Measurements from ENCODE around the gene EPS8L2. TPM values are rescaled to one million over a fixed set of nuclear protein-coding genes. Genes with fewer than 3 reads are reported as not detected.
A peak's percentile ranks its signal among the peaks of the same experiment; 100 is the strongest.

Gene EPS8L2
- total RNA-seq, 1 experiment from 2014 or later, result 92.8 TPM

GRCh38 chr11:727859-728748, 22.1 kb downstream of the EPS8L2 start:
- Histone ChIP-seq H2BK12ac (ENCODE audit: insufficient read length, low read depth, low read length) (no peak overlapping the region), H3T11ph (ENCODE audit: low read length) (no peak overlapping the region), H3K9me3 (ENCODE audit: control insufficient read depth, low read depth, low read length) (no peaks in the 10 kb centered on the region), H3K27ac (ENCODE audit: insufficient read length, low read depth, low read length) (no peak overlapping the region), H3K4ac (ENCODE audit: low read depth, low read length) (no peak overlapping the region), H3K27me3 (ENCODE audit: insufficient read depth, low read length) (no peaks in the 10 kb centered on the region), H2BK120ac (ENCODE audit: low read depth, low read length, poor library complexity, severe bottlenecking) (no peak overlapping the region), H4K20me1 (ENCODE audit: control insufficient read depth, insufficient read depth, insufficient read length) (no peaks in the 10 kb centered on the region), H3K23me2 (ENCODE audit: insufficient read length, low read depth, low read length, poor library complexity, severe bottlenecking) (peaks cover 7% of the 10 kb centered on the region), H3K9ac (ENCODE audit: extremely low read depth, insufficient read length, low read length) (no peak overlapping the region), H3K4me1 (ENCODE audit: insufficient read depth, low read length) (no peaks in the 10 kb centered on the region), H3K79me1 (ENCODE audit: insufficient read depth, low read depth, low read length, poor library complexity, severe bottlenecking) (no peaks in the 10 kb centered on the region), H3K18ac (ENCODE audit: insufficient read length, low read depth, low read length) (no peak overlapping the region), H3K79me2 (ENCODE audit: insufficient read depth, low read length) (no peaks in the 10 kb centered on the region), H4K8ac (replicated peaks; ENCODE audit: insufficient read length, low read depth, low read length) (no peak overlapping the region), H4K5ac (ENCODE audit: insufficient read length, low read depth, low read length) (no peak overlapping the region), H3K56ac (ENCODE audit: insufficient read length, low read depth, low read length) (no peak overlapping the region), H2AFZ (ENCODE audit: low read length) (no peak overlapping the region), H3K23ac (ENCODE audit: insufficient read length, low read depth, low read length) (no peak overlapping the region), H2BK20ac (ENCODE audit: low read depth, low read length, poor library complexity, severe bottlenecking) (no peak overlapping the region), H2AK5ac (ENCODE audit: insufficient read length, low read length) (no peak overlapping the region), H3K4me2 (ENCODE audit: insufficient read depth, insufficient read length, low read length) (no peak overlapping the region), H4K91ac (ENCODE audit: insufficient read length, low read depth, low read length) (no peak overlapping the region), H2BK15ac (ENCODE audit: low read depth, low read length) (no peak overlapping the region), H2BK5ac (ENCODE audit: insufficient read length, low read length) (no peak overlapping the region), H3K14ac (ENCODE audit: insufficient read depth, low read length) (no peak overlapping the region; the same call in 1 of the 2 replicates)
- Mint-ChIP-seq H3K27ac (no peak overlapping the region), H3K27me3 (ENCODE audit: low read depth) (peaks cover 3% of the 10 kb centered on the region; the same call in 1 of the 2 replicates), H3K36me3 (ENCODE audit: insufficient read depth in 1 of 3, low read depth in 3 of 3) (peaks cover 0 to 6% (median 0%) of the 10 kb centered on the region in 3 experiments; a peak in 2 of 7 replicates), H3K4me3 (no peak overlapping the region), H3K4me1 (peaks cover 5 to 18% of the 10 kb centered on the region in 2 experiments; a peak in 3 of 4 replicates), H3K9me3 (no peaks in the 10 kb centered on the region)
- no CpG with 5 or more reads among the region's 31 CpGs for WGBS (ENCODE audit: extremely low coverage, insufficient read length, low lambda C conversion rate)
- peak; percentile 100 for TF ChIP-seq CTCF (conservative IDR thresholded peaks at IDR 0.05)
- peak; percentile 89 for DNase-seq
